B cell (primary cell): ENCODE results near the gene CBLN4. TPM values are rescaled to one million over a fixed set of nuclear protein-coding genes. Genes with fewer than 3 reads are reported as not detected.

Experiments used
- ATAC-seq: fragments of 200-7000 bp; cut with Tn5 transposase; one replicate; pipeline ENCODE4 v1.10.0; 2021; ENCODE audit warnings: low read depth, mild to moderate bottlenecking, moderate number of reproducible peaks, moderate library complexity
- CTCF ChIA-PET: fragments of 350-600 bp; sonication (Branson Sonifier 250); formaldehyde crosslinking; loops from one replicate; lab custom pipeline; 2021; ENCODE audit warnings: antibody characterized with exemption, inconsistent platforms; lab: Charles Lee
- POLR2A ChIA-PET: fragments of 350-600 bp; sonication (Branson Sonifier 250); formaldehyde crosslinking; loops from one replicate; lab custom pipeline; 2021; ENCODE audit warnings: antibody characterized with exemption; lab: Charles Lee
- DNase-seq: peaks from one replicate; pipeline ENCODE4 v3.0.0; 2013
- H2AFZ ChIP-seq: 2 replicates; pipeline ENCODE4 v1.6.1; 2012; ENCODE audit warnings: mild to moderate bottlenecking, low read depth, low read length; ENCODE audit not compliant: insufficient read depth, poor library complexity, severe bottlenecking
- H3K27ac ChIP-seq, 2 donors: 1 replicate in 1 of 2; 2 replicates in 1 of 2; pipeline ENCODE4 v1.5.1; 2012 to 2013; ENCODE audit warnings: low read length in 2 of 2, mild to moderate bottlenecking in 2 of 2, moderate library complexity in 1 of 2
- H3K27me3 ChIP-seq, 4 experiments: fragments of 200-600 bp in 1 of 4; sonication (generic) in 1 of 4; replicated peaks in 1 of 4; 1 replicate in 2 of 4; 2 replicates in 2 of 4; pipeline versions ENCODE4 v1.6.1 to v1.7.0; 2013 to 2016; ENCODE audit warnings: low read length in 3 of 4, mild to moderate bottlenecking in 2 of 4, mixed read lengths in 1 of 4, moderate library complexity in 1 of 4; ENCODE audit not compliant: insufficient read depth in 4 of 4, control insufficient read depth in 3 of 4; ENCODE audit errors: control extremely low read depth in 1 of 4
- H3K36me3 ChIP-seq, 2 experiments: replicated peaks in 1 of 2; 1 replicate in 1 of 2; 2 replicates in 1 of 2; pipeline versions ENCODE4 v1.6.1 to v1.7.1; 2013; ENCODE audit warnings: low read length in 1 of 2; ENCODE audit not compliant: insufficient read depth in 2 of 2, control insufficient read depth in 1 of 2; ENCODE audit errors: control extremely low read depth in 1 of 2, extremely low read depth in 1 of 2
- H3K4me1 ChIP-seq, 2 donors: fragments of 200-600 bp in 1 of 2; sonication (generic) in 1 of 2; 1 replicate in 1 of 2; 2 replicates in 1 of 2; pipeline versions ENCODE4 v1.5.1 to v1.6.1; 2013 to 2017; ENCODE audit warnings: low read length in 2 of 2; ENCODE audit not compliant: control insufficient read depth in 2 of 2, insufficient read depth in 2 of 2
- H3K4me2 ChIP-seq: replicated peaks from 2 replicates; pipeline ENCODE3; 2012; ENCODE audit warnings: mild to moderate bottlenecking, low read depth, low read length; ENCODE audit not compliant: poor library complexity, severe bottlenecking
- H3K4me3 ChIP-seq, 5 experiments: fragments of 200-600 bp in 1 of 5; sonication (generic) in 1 of 5; 1 replicate in 3 of 5; 2 replicates in 2 of 5; pipeline versions ENCODE4 v1.5.1 to v1.7.0; 2011 to 2016; ENCODE audit warnings: low read length in 4 of 5, mild to moderate bottlenecking in 4 of 5, low read depth in 2 of 5, control low read depth in 1 of 5, moderate library complexity in 1 of 5; ENCODE audit not compliant: insufficient read depth in 1 of 5; ENCODE audit errors: control extremely low read depth in 1 of 5, extremely low read depth in 1 of 5
- H3K79me2 ChIP-seq: fragments of 200-600 bp; sonication (generic); one replicate; pipeline ENCODE4 v1.6.0; 2016; ENCODE audit warnings: low read length; ENCODE audit not compliant: control insufficient read depth, insufficient read depth
- H3K9ac ChIP-seq: fragments of 200-600 bp; sonication (generic); 2 replicates; pipeline ENCODE4 v1.6.1; 2017; ENCODE audit warnings: mild to moderate bottlenecking, low read length, moderate library complexity
- H3K9me3 ChIP-seq, 3 donors: one replicate each; pipeline versions ENCODE4 v1.6.1 to v1.7.1; 2013; ENCODE audit warnings: low read length in 2 of 3; ENCODE audit not compliant: control insufficient read depth in 2 of 3, insufficient read depth in 1 of 3; ENCODE audit errors: control extremely low read depth in 1 of 3
- H4K20me1 ChIP-seq: 2 replicates; pipeline ENCODE4 v1.6.0; 2012; ENCODE audit warnings: mild to moderate bottlenecking, low read length; ENCODE audit not compliant: insufficient read depth, control insufficient read depth, poor library complexity, severe bottlenecking
- H3K27ac Mint-ChIP-seq: one replicate; pipeline ENCODE4 v1.8.0; 2021; ENCODE audit warnings: mixed read lengths
- H3K27me3 Mint-ChIP-seq: one replicate; pipeline ENCODE4 v1.8.0; 2021; ENCODE audit warnings: mixed read lengths
- H3K4me1 Mint-ChIP-seq: one replicate; pipeline ENCODE4 v1.8.0; 2021; ENCODE audit warnings: mixed read lengths
- H3K4me3 Mint-ChIP-seq: one replicate; pipeline ENCODE4 v1.8.0; 2021; ENCODE audit warnings: mixed read lengths
- H3K9me3 Mint-ChIP-seq: one replicate; pipeline ENCODE4 v1.8.0; 2022; ENCODE audit warnings: mixed read lengths; ENCODE audit not compliant: insufficient read depth
- CTCF ChIP-seq: fragments of 200-600 bp; IDR thresholded peaks from one replicate; pipeline ENCODE4 v1.8.0; 2022; ENCODE audit warnings: antibody characterized with exemption, mild to moderate bottlenecking
- EZH2 ChIP-seq: IDR thresholded peaks from 2 replicates; pipeline ENCODE4 v1.6.1; 2012; ENCODE audit warnings: borderline replicate concordance, low read depth, mild to moderate bottlenecking, moderate library complexity, low read length; ENCODE audit not compliant: insufficient read depth, poor library complexity, severe bottlenecking
- WGBS: methylation state at CpG from one replicate; pipeline ENCODE4 v1.1.5; 2013; ENCODE audit warnings: missing lambda C conversion rate; ENCODE audit not compliant: insufficient coverage; 5-methylcytosine and 5-hydroxymethylcytosine counted together
- intact Hi-C: fragments of 100-400 bp; cut with micrococcal nuclease; formaldehyde crosslinking; loops from one replicate; pipeline ENCODE4 v1.10.0; 2022
- polyA plus RNA-seq: library from polyadenylated mRNA; depleted of rRNA; stranded (reverse); fragments of >200 nt; gene quantifications from 2 replicates; pipeline ENCODE4 v1.2.3, GENCODE V29; 2012
- total RNA-seq, 2 donors: library from RNA; stranded (reverse); fragments of 120-200 nt in 1 of 2; gene quantifications; 1 replicate in 1 of 2; 2 replicates in 1 of 2; pipeline versions ENCODE4 v1.2.3 to v1.2.4, GENCODE V29; 2013 to 2022

Gene CBLN4
- total and polyA plus RNA-seq, 2 donors (not counting 1 experiment from before 2014, with no cell fraction given) = not detected

- DNase-seq = no peak
- Mint-ChIP-seq H3K27me3 (peaks cover 15% of the 10 kb centered on the region), H3K4me3 (no peak overlapping the region), H3K27ac (no peak overlapping the region), H3K9me3 (no peaks in the 10 kb centered on the region), H3K4me1 (no peaks in the 10 kb centered on the region)
- TF ChIP-seq EZH2 (no peak), CTCF (no peak)
- H2AFZ ChIP-seq = no peak overlapping the region
- peaks cover 0 to 25% (median 0%) of the 10 kb centered on the region in 3 donors for H3K9me3 ChIP-seq
- 46% methylated on average over 2 of the region's 5 CpGs for WGBS
- no peak overlapping the region for H3K4me2 ChIP-seq
- no peaks in the 10 kb centered on the region for H4K20me1 ChIP-seq
- H3K4me1 ChIP-seq = no peaks in the 10 kb centered on the region
- no peak for ATAC-seq
- H3K27ac ChIP-seq = no peak overlapping the region
- CTCF ChIA-PET = no interaction called here
- H3K36me3 ChIP-seq = no peaks in the 10 kb centered on the region
- H3K4me3 ChIP-seq = no peak overlapping the region
- no peak overlapping the region for H3K9ac ChIP-seq
- POLR2A ChIA-PET = no interaction called here
- peaks cover 0 to 27% (median 0%) of the 10 kb centered on the region in 4 experiments for H3K27me3 ChIP-seq
- H3K79me2 ChIP-seq = no peaks in the 10 kb centered on the region
- intact Hi-C loops = no loop called here
Observed at GRCh38 chr20:56001106-56001785, 4.1 kb downstream of the CBLN4 start.

GRCh38 chr20:55978550-55978949 is 26.8 kb downstream of the CBLN4 start:
- intact Hi-C loops = no loop called here
- no peaks in the 10 kb centered on the region for H3K27me3 ChIP-seq
- no peaks in the 10 kb centered on the region for H3K4me1 Mint-ChIP-seq
- no peak overlapping the region for H3K27ac ChIP-seq
- no peak overlapping the region for H3K4me2 ChIP-seq
- no peaks in the 10 kb centered on the region for H3K79me2 ChIP-seq
- no peak overlapping the region for H3K9ac ChIP-seq
- DNase-seq (no peak), ATAC-seq (no peak)
- no peak overlapping the region for H3K27ac Mint-ChIP-seq
- peaks cover 0 to 10% (median 0%) of the 10 kb centered on the region in 3 donors for H3K9me3 ChIP-seq
- no peak overlapping the region for H3K4me3 Mint-ChIP-seq
- no peaks in the 10 kb centered on the region for H3K4me1 ChIP-seq
- H4K20me1 ChIP-seq = no peaks in the 10 kb centered on the region
- no peaks in the 10 kb centered on the region for H3K27me3 Mint-ChIP-seq
- no peak overlapping the region for H2AFZ ChIP-seq
- POLR2A ChIA-PET = no interaction called here
- CTCF ChIA-PET = no interaction called here
- TF ChIP-seq CTCF (no peak), EZH2 (no peak)
- no peaks in the 10 kb centered on the region for H3K36me3 ChIP-seq
- H3K9me3 Mint-ChIP-seq = no peaks in the 10 kb centered on the region
- 100% methylated on average over 1 of the region's 2 CpGs for WGBS
- H3K4me3 ChIP-seq = no peak overlapping the region
